Measurements from ENCODE around the gene PCF11. TPM values are rescaled to one million over a fixed set of nuclear protein-coding genes. Genes with fewer than 3 reads are reported as not detected.

PCF11 gene, protein sequence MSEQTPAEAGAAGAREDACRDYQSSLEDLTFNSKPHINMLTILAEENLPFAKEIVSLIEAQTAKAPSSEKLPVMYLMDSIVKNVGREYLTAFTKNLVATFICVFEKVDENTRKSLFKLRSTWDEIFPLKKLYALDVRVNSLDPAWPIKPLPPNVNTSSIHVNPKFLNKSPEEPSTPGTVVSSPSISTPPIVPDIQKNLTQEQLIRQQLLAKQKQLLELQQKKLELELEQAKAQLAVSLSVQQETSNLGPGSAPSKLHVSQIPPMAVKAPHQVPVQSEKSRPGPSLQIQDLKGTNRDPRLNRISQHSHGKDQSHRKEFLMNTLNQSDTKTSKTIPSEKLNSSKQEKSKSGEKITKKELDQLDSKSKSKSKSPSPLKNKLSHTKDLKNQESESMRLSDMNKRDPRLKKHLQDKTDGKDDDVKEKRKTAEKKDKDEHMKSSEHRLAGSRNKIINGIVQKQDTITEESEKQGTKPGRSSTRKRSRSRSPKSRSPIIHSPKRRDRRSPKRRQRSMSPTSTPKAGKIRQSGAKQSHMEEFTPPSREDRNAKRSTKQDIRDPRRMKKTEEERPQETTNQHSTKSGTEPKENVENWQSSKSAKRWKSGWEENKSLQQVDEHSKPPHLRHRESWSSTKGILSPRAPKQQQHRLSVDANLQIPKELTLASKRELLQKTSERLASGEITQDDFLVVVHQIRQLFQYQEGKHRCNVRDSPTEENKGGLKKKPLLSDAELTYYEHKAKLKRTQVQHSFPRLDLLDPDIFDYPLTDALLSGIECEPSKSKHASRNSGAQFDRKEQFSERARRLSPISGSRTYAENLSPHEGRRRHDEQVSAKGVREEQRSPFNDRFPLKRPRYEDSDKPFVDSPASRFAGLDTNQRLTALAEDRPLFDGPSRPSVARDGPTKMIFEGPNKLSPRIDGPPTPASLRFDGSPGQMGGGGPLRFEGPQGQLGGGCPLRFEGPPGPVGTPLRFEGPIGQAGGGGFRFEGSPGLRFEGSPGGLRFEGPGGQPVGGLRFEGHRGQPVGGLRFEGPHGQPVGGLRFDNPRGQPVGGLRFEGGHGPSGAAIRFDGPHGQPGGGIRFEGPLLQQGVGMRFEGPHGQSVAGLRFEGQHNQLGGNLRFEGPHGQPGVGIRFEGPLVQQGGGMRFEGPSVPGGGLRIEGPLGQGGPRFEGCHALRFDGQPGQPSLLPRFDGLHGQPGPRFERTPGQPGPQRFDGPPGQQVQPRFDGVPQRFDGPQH (N-terminal part only)
- 10 to 100 TPM; 50.3 to 54.1 TPM for total RNA-seq

- H3K9me3 Mint-ChIP-seq = no peaks in the 10 kb centered on the region
- no peaks in the 10 kb centered on the region for H3K27me3 Mint-ChIP-seq (ENCODE audit: low read depth)
- peak within 1 kb of the TSS; percentile 98 for H3K4me3 Mint-ChIP-seq
- H3K36me3 Mint-ChIP-seq (ENCODE audit: low read depth) = peaks cover 45% of the 10 kb centered on the region
- no peak for DNase-seq
- CTCF ChIA-PET = interaction anchor here (0.5 to 2.5 kb wide), 7 partner anchors 36 to 231 kb away, joined by 3 to 12 read pairs (median 3); no protein-coding TSS in a partner anchor
- H3K4me1 Mint-ChIP-seq (ENCODE audit: low read depth) = peaks cover 33% of the 10 kb centered on the region
- intact Hi-C loops (cut with micrococcal nuclease) = loop anchor here (1.0 to 5.0 kb wide), 11 partner anchors 36 to 1285 kb away; partner anchors contain the start of genes ANKRD42, CCDC90B, DDIAS and RAB30
- H3K27ac Mint-ChIP-seq = peak within 1 kb of the TSS; percentile 100
These were observed at the start of gene PCF11 for GRCh38 chr11:83156996-83157593. PCF11 (plus strand) TSS chr11:83157131; CDS start chr11:83157440, 309 bp downstream.

DNA sequence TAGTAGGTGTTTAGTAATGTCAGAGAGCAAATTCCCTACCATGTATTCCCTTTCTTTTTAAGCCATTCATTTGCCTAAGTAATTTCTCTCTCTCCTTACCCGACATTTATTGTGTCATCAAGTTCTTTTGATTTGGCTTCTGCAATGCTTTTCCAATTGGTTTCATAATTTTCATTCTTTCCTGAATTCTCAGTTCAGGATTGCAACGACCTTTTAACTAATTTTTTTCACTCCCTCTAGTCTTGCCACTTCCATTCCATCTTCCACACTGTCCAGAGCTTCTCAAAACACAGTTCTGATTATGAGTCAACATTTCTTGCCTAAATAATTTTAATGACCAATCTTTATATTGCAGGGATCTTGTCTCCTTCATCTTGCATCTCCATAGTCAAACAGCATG, 44.0 kb upstream of the PCF11 start:
- H3K27ac Mint-ChIP-seq = no peak overlapping the region
- no peak for DNase-seq
- H3K27me3 Mint-ChIP-seq (ENCODE audit: low read depth) = no peaks in the 10 kb centered on the region
- intact Hi-C loops (cut with micrococcal nuclease) = no loop called here
- CTCF ChIA-PET = no interaction called here
- no peak overlapping the region for H3K4me3 Mint-ChIP-seq
- peaks cover 5% of the 10 kb centered on the region for H3K36me3 Mint-ChIP-seq (ENCODE audit: low read depth)
- H3K9me3 Mint-ChIP-seq = no peaks in the 10 kb centered on the region
- H3K4me1 Mint-ChIP-seq (ENCODE audit: low read depth) = peaks cover 26% of the 10 kb centered on the region

DNA sequence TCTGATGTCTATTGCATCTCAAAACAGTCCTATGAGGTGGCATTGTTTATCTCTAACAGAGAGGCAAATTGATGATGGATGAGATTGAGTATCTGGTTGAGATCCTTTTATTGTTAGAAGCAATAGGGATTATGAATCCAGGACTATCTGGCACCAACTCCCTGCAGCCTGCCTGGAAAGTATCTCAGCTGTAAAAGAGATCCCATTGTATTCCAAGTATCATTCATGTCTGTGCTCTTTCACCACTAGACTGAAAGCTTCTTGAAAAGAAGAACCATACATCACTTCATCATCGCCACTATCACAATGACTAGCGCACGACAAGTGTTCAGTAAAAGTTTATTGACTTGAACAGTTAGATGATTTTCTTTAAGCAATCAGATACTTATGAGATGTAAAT, 41.9 kb upstream of the PCF11 start:
- no peak for DNase-seq
- Mint-ChIP-seq H3K4me1 (ENCODE audit: low read depth) (peaks cover 46% of the 10 kb centered on the region), H3K27ac (no peak overlapping the region), H3K36me3 (ENCODE audit: low read depth) (peaks cover 5% of the 10 kb centered on the region), H3K27me3 (ENCODE audit: low read depth) (no peaks in the 10 kb centered on the region), H3K9me3 (no peaks in the 10 kb centered on the region), H3K4me3 (no peak overlapping the region)
- intact Hi-C loops (cut with micrococcal nuclease) = no loop called here
- CTCF ChIA-PET = no interaction called here

GRCh38 chr11:83115551-83115950, 41.4 kb upstream of the PCF11 start:
- Mint-ChIP-seq H3K27me3 (ENCODE audit: low read depth) (no peaks in the 10 kb centered on the region), H3K4me1 (ENCODE audit: low read depth) (peaks cover 51% of the 10 kb centered on the region), H3K36me3 (ENCODE audit: low read depth) (peaks cover 5% of the 10 kb centered on the region), H3K4me3 (no peak overlapping the region), H3K27ac (no peak overlapping the region), H3K9me3 (no peaks in the 10 kb centered on the region)
- no peak for DNase-seq
- intact Hi-C loops (cut with micrococcal nuclease) = no loop called here
- CTCF ChIA-PET = interaction anchor here (0.9 to 1.1 kb wide), 2 partner anchors 32 to 41 kb away, joined by 3 read pairs; partner anchors contain the start of gene PCF11

DNA sequence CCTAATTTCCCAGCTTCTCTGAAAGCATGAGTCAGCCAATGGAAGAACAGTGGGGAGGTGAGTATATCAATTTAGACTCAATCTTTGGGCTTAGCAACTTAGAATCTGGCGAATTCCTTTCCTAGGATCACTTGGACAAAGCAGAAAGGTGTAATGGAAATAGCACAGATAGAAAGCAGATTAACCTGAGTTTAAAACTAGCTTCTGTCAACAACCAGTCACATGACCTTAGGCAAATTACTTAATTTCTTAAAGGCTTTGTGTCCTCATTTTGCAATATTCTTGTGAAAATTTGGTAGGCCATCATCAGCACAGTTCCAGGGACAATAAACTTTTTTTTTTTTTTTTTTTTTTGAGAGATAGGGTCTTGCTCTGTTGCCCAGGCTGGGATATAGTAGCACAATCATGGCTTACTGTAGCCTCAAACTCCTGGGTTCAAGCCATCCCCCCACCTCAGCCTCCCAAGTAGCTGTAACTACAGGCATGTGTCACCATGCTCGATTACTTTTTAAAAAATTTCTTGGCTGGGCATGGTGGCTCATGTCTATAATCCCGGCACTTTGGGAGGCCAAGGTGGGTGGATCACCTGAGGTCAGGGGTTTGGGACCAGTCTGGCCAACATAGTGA, 40.8 kb upstream of the PCF11 start:
- H3K27me3 Mint-ChIP-seq (ENCODE audit: low read depth) = no peaks in the 10 kb centered on the region
- no peak overlapping the region for H3K27ac Mint-ChIP-seq
- DNase-seq = no peak
- CTCF ChIA-PET = interaction anchor here (0.9 to 1.1 kb wide), 2 partner anchors 32 to 40 kb away, joined by 3 read pairs; partner anchors contain the start of gene PCF11
- H3K9me3 Mint-ChIP-seq = no peaks in the 10 kb centered on the region
- peaks cover 2% of the 10 kb centered on the region for H3K36me3 Mint-ChIP-seq (ENCODE audit: low read depth)
- H3K4me3 Mint-ChIP-seq = peak overlapping the region; percentile 21
- H3K4me1 Mint-ChIP-seq (ENCODE audit: low read depth) = peaks cover 57% of the 10 kb centered on the region
- intact Hi-C loops (cut with micrococcal nuclease) = no loop called here

DNA sequence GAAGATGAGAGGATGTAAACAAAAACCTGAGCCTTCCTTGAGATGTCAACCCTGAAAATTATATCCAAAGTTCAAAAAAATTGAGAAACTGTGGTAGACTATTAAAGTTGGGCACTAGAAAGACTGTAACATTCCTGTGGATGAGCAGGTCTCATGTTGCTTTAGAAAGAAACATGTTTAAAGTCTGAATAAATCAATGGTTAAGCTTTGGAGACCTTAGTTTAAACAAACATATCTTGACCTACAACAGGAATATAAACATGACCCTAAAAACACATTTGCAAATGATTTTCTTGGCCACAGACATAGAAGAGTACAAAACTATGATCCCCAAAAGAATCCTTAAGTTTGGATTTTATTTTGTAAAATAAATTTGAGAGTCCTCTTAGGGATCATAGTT, 38.1 kb upstream of the PCF11 start:
- DNase-seq = no peak
- CTCF ChIA-PET = no interaction called here
- no peak overlapping the region for H3K4me3 Mint-ChIP-seq
- H3K27me3 Mint-ChIP-seq (ENCODE audit: low read depth) = no peaks in the 10 kb centered on the region
- no peak overlapping the region for H3K27ac Mint-ChIP-seq
- peaks cover 75% of the 10 kb centered on the region for H3K4me1 Mint-ChIP-seq (ENCODE audit: low read depth)
- H3K9me3 Mint-ChIP-seq = no peaks in the 10 kb centered on the region
- intact Hi-C loops (cut with micrococcal nuclease) = loop anchor here (1.0 kb wide), 1 partner anchor 167 kb away; the partner anchor contains the start of gene CCDC90B
- peaks cover 2% of the 10 kb centered on the region for H3K36me3 Mint-ChIP-seq (ENCODE audit: low read depth)

DNA sequence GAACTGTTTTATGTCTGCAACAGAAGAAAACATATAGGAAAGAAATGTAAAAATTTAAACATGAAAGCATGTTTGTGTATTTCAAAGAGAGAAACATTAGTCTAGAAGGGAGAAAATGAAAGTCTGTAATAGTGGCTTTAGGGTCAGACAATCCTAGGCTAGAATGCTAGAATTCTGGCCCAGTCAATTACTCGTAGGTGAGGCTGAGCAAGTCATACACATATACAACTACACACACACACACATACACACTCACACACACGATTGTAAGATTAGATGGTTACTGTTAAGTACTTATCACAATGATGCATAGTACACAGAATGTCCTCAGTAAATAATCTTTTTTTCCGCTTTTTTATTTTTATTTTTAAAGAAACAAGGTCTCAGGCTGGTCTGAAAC, 37.7 kb upstream of the PCF11 start:
- peaks cover 75% of the 10 kb centered on the region for H3K4me1 Mint-ChIP-seq (ENCODE audit: low read depth)
- DNase-seq = no peak
- CTCF ChIA-PET = no interaction called here
- no peak overlapping the region for H3K27ac Mint-ChIP-seq
- peaks cover 2% of the 10 kb centered on the region for H3K36me3 Mint-ChIP-seq (ENCODE audit: low read depth)
- H3K27me3 Mint-ChIP-seq (ENCODE audit: low read depth) = no peaks in the 10 kb centered on the region
- no peaks in the 10 kb centered on the region for H3K9me3 Mint-ChIP-seq
- no peak overlapping the region for H3K4me3 Mint-ChIP-seq
- intact Hi-C loops (cut with micrococcal nuclease) = no loop called here

DNA sequence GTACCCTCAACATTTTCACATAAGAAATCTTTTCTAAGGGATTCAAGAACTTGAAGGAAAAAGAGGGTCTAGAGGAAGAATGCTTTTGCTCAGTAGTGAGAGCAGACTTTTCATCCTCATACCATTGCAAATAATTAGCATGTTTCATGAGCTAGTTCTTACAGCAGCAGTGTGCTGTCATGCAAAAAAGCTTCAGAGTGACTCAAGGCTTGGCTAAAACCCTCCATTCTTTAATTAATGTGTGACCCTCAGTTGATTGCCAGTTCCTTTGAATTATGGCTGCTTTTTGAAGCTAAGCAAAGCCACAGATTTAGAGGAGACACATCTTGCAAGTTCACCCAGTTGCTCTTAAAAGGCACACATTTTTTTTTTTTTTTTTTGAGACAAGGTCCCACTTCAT, 36.6 kb upstream of the PCF11 start:
- H3K9me3 Mint-ChIP-seq = no peaks in the 10 kb centered on the region
- H3K4me3 Mint-ChIP-seq = no peak overlapping the region
- no peak for DNase-seq
- H3K36me3 Mint-ChIP-seq (ENCODE audit: low read depth) = peaks cover 2% of the 10 kb centered on the region
- intact Hi-C loops (cut with micrococcal nuclease) = loop anchor here (1.0 kb wide), 2 partner anchors 36 to 73 kb away; partner anchors contain the start of gene ANKRD42
- CTCF ChIA-PET = interaction anchor here (0.5 to 1.2 kb wide), 3 partner anchors 36 to 290 kb away, joined by 3 to 4 read pairs (median 3); partner anchors contain the start of gene PCF11
- peaks cover 69% of the 10 kb centered on the region for H3K4me1 Mint-ChIP-seq (ENCODE audit: low read depth)
- no peaks in the 10 kb centered on the region for H3K27me3 Mint-ChIP-seq (ENCODE audit: low read depth)
- H3K27ac Mint-ChIP-seq = no peak overlapping the region

DNA sequence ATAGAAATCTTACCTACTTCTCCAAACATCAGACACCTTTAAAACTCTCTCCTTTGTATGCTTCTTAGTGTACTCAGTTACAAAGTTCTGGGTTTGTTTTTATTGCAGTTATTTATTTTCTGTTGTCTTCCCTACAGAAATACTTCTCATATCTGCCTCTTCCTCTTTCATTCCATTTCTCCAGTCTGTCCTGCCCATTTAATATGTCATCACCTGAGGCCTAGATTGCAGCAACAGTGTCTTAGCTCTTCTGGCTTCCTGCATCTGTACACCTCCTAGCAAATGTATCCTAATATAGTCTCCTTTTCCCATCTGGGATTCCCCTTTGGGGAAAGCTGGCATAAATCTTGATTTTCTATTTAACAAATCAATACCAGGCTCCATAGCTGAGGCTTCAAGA, 34.9 kb upstream of the PCF11 start:
- DNase-seq = no peak
- Mint-ChIP-seq H3K36me3 (ENCODE audit: low read depth) (no peaks in the 10 kb centered on the region), H3K4me3 (no peak overlapping the region), H3K9me3 (no peaks in the 10 kb centered on the region), H3K27me3 (ENCODE audit: low read depth) (no peaks in the 10 kb centered on the region), H3K4me1 (ENCODE audit: low read depth) (peaks cover 54% of the 10 kb centered on the region), H3K27ac (no peak overlapping the region)
- CTCF ChIA-PET = interaction anchor here (1.5 kb wide), 1 partner anchor 26 kb away, joined by 3 read pairs; no protein-coding TSS in a partner anchor
- intact Hi-C loops (cut with micrococcal nuclease) = loop anchor here (2.0 kb wide), 1 partner anchor 49 kb away; no protein-coding TSS in a partner anchor

- no peak overlapping the region for H3K27ac Mint-ChIP-seq
- H3K4me1 Mint-ChIP-seq (ENCODE audit: low read depth) = peaks cover 50% of the 10 kb centered on the region
- no peak for DNase-seq
- intact Hi-C loops (cut with micrococcal nuclease) = loop anchor here (2.0 kb wide), 1 partner anchor 50 kb away; no protein-coding TSS in a partner anchor
- no peaks in the 10 kb centered on the region for H3K36me3 Mint-ChIP-seq (ENCODE audit: low read depth)
- CTCF ChIA-PET = interaction anchor here (1.5 kb wide), 1 partner anchor 25 kb away, joined by 3 read pairs; no protein-coding TSS in a partner anchor
- H3K9me3 Mint-ChIP-seq = no peaks in the 10 kb centered on the region
- H3K27me3 Mint-ChIP-seq (ENCODE audit: low read depth) = no peaks in the 10 kb centered on the region
- H3K4me3 Mint-ChIP-seq = no peak overlapping the region
These were observed 34.2 kb upstream of the PCF11 start for GRCh38 chr11:83122766-83123165.

All from activated naive CD4-positive, alpha-beta T cell treated with anti-CD3 and anti-CD28 coated beads for 36 hours (primary cell).